GM12801 (cell line): ENCODE measurements around the gene FMN1.

Source experiments
- CTCF ChIP-seq: IDR thresholded peaks from one replicate; pipeline ENCODE4 v1.5.1; 2011; ENCODE audit warnings: control low read depth; ENCODE audit not compliant: insufficient read length; ENCODE audit errors: extremely low read depth

Gene FMN1

GRCh38 chr15:33009603-33010002 is 184.9 kb downstream of the FMN1 start:
- no peak for TF ChIP-seq CTCF

DNA sequence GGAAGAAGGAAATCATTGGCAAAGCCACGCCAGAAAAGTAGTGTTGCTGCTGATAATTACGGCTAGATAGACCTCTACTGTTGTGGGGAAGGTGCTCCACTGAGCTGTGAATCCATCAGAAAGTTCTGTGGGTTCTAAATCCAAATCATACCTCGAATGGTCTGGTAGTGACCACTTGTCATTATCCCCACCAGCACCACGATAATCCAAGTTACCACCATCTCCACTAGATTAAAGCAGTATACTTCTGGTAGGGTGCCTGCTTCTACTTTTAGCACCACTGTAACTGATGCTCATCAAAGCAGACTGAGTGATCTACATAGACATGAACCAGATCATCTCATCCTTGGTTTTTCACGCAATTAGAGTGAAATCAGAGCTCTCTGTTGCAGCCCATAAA is 185.5 kb downstream of the FMN1 start:
- no peak for TF ChIP-seq CTCF

DNA sequence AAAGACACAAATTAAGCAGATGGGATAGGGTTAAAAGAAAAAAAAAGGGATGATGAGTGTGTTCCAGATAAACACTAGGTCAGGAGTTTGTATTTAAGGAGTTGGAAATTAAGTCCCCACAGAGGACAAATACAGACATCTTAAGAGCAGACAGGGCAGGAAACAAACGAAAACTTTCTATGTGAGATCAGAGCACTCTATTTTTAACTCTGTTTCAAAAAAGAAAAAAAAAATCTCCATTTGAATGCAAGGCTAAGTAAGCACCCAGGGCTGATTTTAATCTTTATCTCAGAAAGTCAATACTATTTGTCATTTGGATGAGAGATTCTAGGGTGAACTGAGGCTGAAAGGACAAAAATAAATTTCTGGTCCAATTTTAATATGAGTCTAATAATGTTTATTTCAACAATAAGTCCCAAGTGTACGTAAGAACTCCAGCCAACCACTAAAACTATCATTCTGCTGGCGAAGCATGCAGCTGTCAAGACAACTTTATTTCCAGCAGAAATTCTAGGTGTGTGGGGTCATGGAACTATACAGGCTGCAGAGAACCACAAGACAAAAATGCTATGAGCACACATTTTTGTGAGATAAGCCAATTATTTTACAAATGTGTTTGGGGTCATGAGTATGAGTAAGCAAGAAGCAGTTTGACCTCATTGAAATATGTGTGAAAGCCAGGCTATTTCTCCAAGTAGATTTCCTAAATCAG is 186.1 kb downstream of the FMN1 start:
- TF ChIP-seq CTCF = no peak

- no peak for TF ChIP-seq CTCF
These were observed 187.1 kb downstream of the FMN1 start for GRCh38 chr15:33007303-33007855.

GRCh38 chr15:33005582-33005981 is 188.9 kb downstream of the FMN1 start:
- TF ChIP-seq CTCF = no peak

- no peak for TF ChIP-seq CTCF
These were observed 192.6 kb downstream of the FMN1 start for GRCh38 chr15:33001926-33002325.

- no peak for TF ChIP-seq CTCF
These were observed 195.4 kb downstream of the FMN1 start for GRCh38 chr15:32998979-32999672.
